Measurements from ENCODE around the gene TMEM263. TPM values are rescaled to one million over a fixed set of nuclear protein-coding genes. Genes with fewer than 3 reads are reported as not detected.
"Not testable (repeated sequence)": the region's sequence is repeated elsewhere in the genome, so short reads cannot be mapped to it uniquely, and the experiment has no call there.

Gene TMEM263
- total RNA-seq, 1 experiment from 2014 or later: 11.8 TPM

- H3K79me1 ChIP-seq (ENCODE audit: insufficient read depth, low read depth, low read length, poor library complexity, severe bottlenecking); H4K5ac ChIP-seq (ENCODE audit: insufficient read length, low read depth, low read length); H3K56ac ChIP-seq (ENCODE audit: insufficient read length, low read depth, low read length); H2BK120ac ChIP-seq (ENCODE audit: low read depth, low read length, poor library complexity, severe bottlenecking); H4K20me1 ChIP-seq (ENCODE audit: control insufficient read depth, insufficient read depth, insufficient read length); H3K36me3 Mint-ChIP-seq (ENCODE audit: insufficient read depth in 1 of 3, low read depth in 3 of 3); H3K9ac ChIP-seq (ENCODE audit: extremely low read depth, insufficient read length, low read length); H3K18ac ChIP-seq (ENCODE audit: insufficient read length, low read depth, low read length); H3K27me3 ChIP-seq (ENCODE audit: insufficient read depth, low read length); DNase-seq; H2BK15ac ChIP-seq (ENCODE audit: low read depth, low read length); H3T11ph ChIP-seq (ENCODE audit: low read length); H2AK5ac ChIP-seq (ENCODE audit: insufficient read length, low read length); H3K79me2 ChIP-seq (ENCODE audit: insufficient read depth, low read length); H3K4me3 Mint-ChIP-seq; H3K23me2 ChIP-seq (ENCODE audit: insufficient read length, low read depth, low read length, poor library complexity, severe bottlenecking); H3K27me3 Mint-ChIP-seq (ENCODE audit: low read depth); H3K14ac ChIP-seq (ENCODE audit: insufficient read depth, low read length); H3K4ac ChIP-seq (ENCODE audit: low read depth, low read length); H4K8ac ChIP-seq (replicated peaks; ENCODE audit: insufficient read length, low read depth, low read length); H4K91ac ChIP-seq (ENCODE audit: insufficient read length, low read depth, low read length); H2BK20ac ChIP-seq (ENCODE audit: low read depth, low read length, poor library complexity, severe bottlenecking); H3K9me3 ChIP-seq (ENCODE audit: control insufficient read depth, low read depth, low read length); H3K4me2 ChIP-seq (ENCODE audit: insufficient read depth, insufficient read length, low read length); H2BK5ac ChIP-seq (ENCODE audit: insufficient read length, low read length); H2AFZ ChIP-seq (ENCODE audit: low read length); H3K23ac ChIP-seq (ENCODE audit: insufficient read length, low read depth, low read length); H3K27ac ChIP-seq (ENCODE audit: insufficient read length, low read depth, low read length); H3K4me1 ChIP-seq (ENCODE audit: insufficient read depth, low read length); H2BK12ac ChIP-seq (ENCODE audit: insufficient read length, low read depth, low read length); H3K27ac Mint-ChIP-seq: not testable (repeated sequence)
- peaks cover 13% of the 10 kb centered on the region in 2 experiments for H3K4me1 Mint-ChIP-seq
- WGBS (ENCODE audit: extremely low coverage, insufficient read length, low lambda C conversion rate): no CpG with 5 or more reads among the region's 2 CpGs
- H3K9me3 Mint-ChIP-seq: peaks cover 7 to 12% of the 10 kb centered on the region in 2 experiments; a peak in 4 of 5 replicates
Measured at GRCh38 chr12:106923594-106923993, 32.1 kb upstream of the TMEM263 start.

Data from H9 (cell line).